Mesendoderm (in vitro differentiated cells): ENCODE data around the gene CIC.

Experiments
- DNase-seq: peaks from one replicate; pipeline ENCODE4 v3.0.0; 2013
- H2AK5ac ChIP-seq: 2 replicates; pipeline ENCODE4 v1.6.1; 2013; ENCODE audit warnings: low read length, inconsistent platforms
- H2BK120ac ChIP-seq: 2 replicates; pipeline ENCODE4 v1.6.1; 2013; ENCODE audit warnings: low read depth, mild to moderate bottlenecking, low read length, moderate library complexity, mixed read lengths
- H2BK15ac ChIP-seq: replicated peaks from 2 replicates; pipeline ENCODE4 v1.6.1; 2013; ENCODE audit warnings: low read depth, mild to moderate bottlenecking, moderate library complexity
- H2BK5ac ChIP-seq: 2 replicates; pipeline ENCODE4 v1.6.1; 2013; ENCODE audit warnings: low read length, inconsistent platforms
- H3K18ac ChIP-seq: 2 replicates; pipeline ENCODE4 v1.6.1; 2013; ENCODE audit warnings: mild to moderate bottlenecking, low read length, mixed read lengths
- H3K23ac ChIP-seq: one replicate; pipeline ENCODE4 v1.6.1; 2013; ENCODE audit warnings: low read length
- H3K27ac ChIP-seq: 2 replicates; pipeline ENCODE4 v1.5.1; 2013; ENCODE audit warnings: low read depth, mild to moderate bottlenecking, inconsistent platforms, low read length, moderate library complexity
- H3K27me3 ChIP-seq: 2 replicates; pipeline ENCODE4 v1.6.1; 2013; ENCODE audit warnings: low read length, control low read depth, mild to moderate bottlenecking, inconsistent platforms; ENCODE audit not compliant: insufficient read depth, poor library complexity
- H3K36me3 ChIP-seq: 2 replicates; pipeline ENCODE4 v1.6.1; 2013; ENCODE audit warnings: low read length, inconsistent platforms; ENCODE audit not compliant: control insufficient read depth, insufficient read depth
- H3K4ac ChIP-seq: one replicate; pipeline ENCODE4 v1.6.1; 2013; ENCODE audit warnings: low read depth, mild to moderate bottlenecking, low read length, moderate library complexity
- H3K4me1 ChIP-seq: 2 replicates; pipeline ENCODE4 v1.6.1; 2013; ENCODE audit warnings: low read depth, low read length, inconsistent platforms; ENCODE audit not compliant: control insufficient read depth
- H3K4me2 ChIP-seq: 2 replicates; pipeline ENCODE4 v1.6.1; 2013; ENCODE audit warnings: low read length
- H3K4me3 ChIP-seq: 2 replicates; pipeline ENCODE4 v1.5.1; 2013; ENCODE audit warnings: mild to moderate bottlenecking, low read length
- H3K56ac ChIP-seq: one replicate; pipeline ENCODE4 v1.6.1; 2013; ENCODE audit warnings: low read length
- H3K79me1 ChIP-seq: 2 replicates; pipeline ENCODE4 v1.6.1; 2013; ENCODE audit warnings: low read length, inconsistent platforms
- H3K79me2 ChIP-seq: 2 replicates; pipeline ENCODE4 v1.6.1; 2013; ENCODE audit warnings: mild to moderate bottlenecking, low read length; ENCODE audit not compliant: control insufficient read depth, insufficient read depth
- H3K9ac ChIP-seq: 2 replicates; pipeline ENCODE4 v1.6.1; 2013; ENCODE audit warnings: low read length, inconsistent platforms
- H4K5ac ChIP-seq: one replicate; pipeline ENCODE4 v1.6.1; 2013; ENCODE audit warnings: low read length
- H4K8ac ChIP-seq: one replicate; pipeline ENCODE4 v1.6.1; 2013; ENCODE audit warnings: low read depth, mild to moderate bottlenecking, control low read depth, low read length, moderate library complexity
- WGBS: extraction: QIAGEN DNeasy Blood & Tissue Kit; methylation state at CpG from one replicate; pipeline ENCODE4 v1.1.7; 2013; ENCODE audit warnings: low lambda C conversion rate, missing lambda C conversion rate; ENCODE audit not compliant: insufficient coverage; ENCODE audit errors: extremely low coverage; 5-methylcytosine and 5-hydroxymethylcytosine counted together

CIC gene

GRCh38 chr19:42286349-42287016 lies 17.4 kb downstream of the CIC start:
- H3K4me3 ChIP-seq = no peak overlapping the region
- H3K79me1 ChIP-seq = peaks cover 18% of the 10 kb centered on the region
- H3K4ac ChIP-seq = no peak overlapping the region
- H4K5ac ChIP-seq = no peak overlapping the region
- no peak overlapping the region for H2BK5ac ChIP-seq
- H3K4me1 ChIP-seq = peaks cover 13% of the 10 kb centered on the region
- no peak overlapping the region for H3K18ac ChIP-seq
- no peak overlapping the region for H4K8ac ChIP-seq
- H2BK120ac ChIP-seq = no peak overlapping the region
- no peak overlapping the region for H3K27ac ChIP-seq
- no peak overlapping the region for H2BK15ac ChIP-seq
- peaks cover 5% of the 10 kb centered on the region for H3K36me3 ChIP-seq
- no CpG with 5 or more reads among the region's 13 CpGs for WGBS
- H3K9ac ChIP-seq = no peak overlapping the region
- H3K56ac ChIP-seq = no peak overlapping the region
- no peaks in the 10 kb centered on the region for H3K27me3 ChIP-seq
- H3K4me2 ChIP-seq = no peak overlapping the region
- no peak overlapping the region for H2AK5ac ChIP-seq
- DNase-seq = no peak
- peaks cover 13% of the 10 kb centered on the region for H3K79me2 ChIP-seq
- H3K23ac ChIP-seq = no peak overlapping the region

DNA sequence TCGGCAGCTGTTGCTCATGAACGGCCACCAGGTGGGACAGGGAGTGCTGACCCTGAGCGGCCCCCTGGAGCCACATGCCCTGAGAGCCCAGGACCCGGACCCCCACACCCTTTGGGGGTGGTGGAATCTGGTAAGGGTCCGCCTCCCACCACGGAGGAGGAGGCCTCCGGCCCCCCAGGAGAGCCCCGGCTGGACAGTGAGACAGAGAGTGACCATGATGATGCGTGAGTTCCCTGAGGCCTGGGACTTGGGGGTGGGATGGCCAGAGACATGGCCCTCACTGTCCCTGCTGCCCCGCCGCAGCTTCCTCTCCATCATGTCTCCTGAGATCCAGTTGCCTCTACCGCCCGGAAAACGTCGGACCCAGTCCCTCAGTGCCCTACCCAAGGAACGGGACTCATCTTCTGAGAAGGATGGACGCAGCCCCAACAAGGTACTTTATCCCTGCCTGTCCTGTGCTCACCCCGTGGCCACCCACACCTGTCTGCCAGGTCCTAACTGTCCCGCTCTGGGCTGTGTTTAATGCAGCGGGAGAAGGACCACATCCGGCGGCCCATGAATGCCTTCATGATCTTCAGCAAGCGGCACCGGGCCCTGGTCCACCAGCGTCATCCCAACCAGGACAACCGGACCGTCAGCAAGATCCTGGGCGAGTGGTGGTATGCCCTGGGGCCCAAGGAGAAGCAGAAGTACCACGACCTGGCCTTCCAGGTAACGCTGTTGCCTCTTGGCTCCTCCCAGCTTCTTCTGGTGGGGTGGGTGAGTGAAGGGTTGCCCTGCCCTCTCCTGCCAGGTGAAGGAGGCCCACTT lies 18.2 kb downstream of the CIC start:
- DNase-seq = no peak
- H3K4me3 ChIP-seq = no peak overlapping the region
- H2BK15ac ChIP-seq = no peak overlapping the region
- no peak overlapping the region for H2AK5ac ChIP-seq
- no peak overlapping the region for H3K23ac ChIP-seq
- H3K27ac ChIP-seq = no peak overlapping the region
- peaks cover 10% of the 10 kb centered on the region for H3K4me1 ChIP-seq
- H3K18ac ChIP-seq = no peak overlapping the region
- H3K4ac ChIP-seq = no peak overlapping the region
- H3K4me2 ChIP-seq = no peak overlapping the region
- H2BK5ac ChIP-seq = no peak overlapping the region
- H3K9ac ChIP-seq = no peak overlapping the region
- H4K8ac ChIP-seq = no peak overlapping the region
- H3K79me1 ChIP-seq = peaks cover 16% of the 10 kb centered on the region
- no peak overlapping the region for H2BK120ac ChIP-seq
- no peak overlapping the region for H3K56ac ChIP-seq
- WGBS = no CpG with 5 or more reads among the region's 30 CpGs
- no peak overlapping the region for H4K5ac ChIP-seq
- H3K27me3 ChIP-seq = no peaks in the 10 kb centered on the region
- peaks cover 13% of the 10 kb centered on the region for H3K79me2 ChIP-seq
- peaks cover 5% of the 10 kb centered on the region for H3K36me3 ChIP-seq

- Histone ChIP-seq H2AK5ac (no peak overlapping the region), H4K5ac (no peak overlapping the region), H4K8ac (no peak overlapping the region), H2BK15ac (no peak overlapping the region), H2BK5ac (no peak overlapping the region), H3K27me3 (no peaks in the 10 kb centered on the region), H3K56ac (no peak overlapping the region), H3K79me2 (peaks cover 13% of the 10 kb centered on the region), H3K4me2 (no peak overlapping the region), H3K36me3 (peaks cover 5% of the 10 kb centered on the region), H3K18ac (no peak overlapping the region), H3K79me1 (peaks cover 16% of the 10 kb centered on the region), H3K4me1 (peaks cover 6% of the 10 kb centered on the region), H3K9ac (no peak overlapping the region), H3K27ac (no peak overlapping the region), H3K23ac (no peak overlapping the region), H3K4me3 (no peak overlapping the region), H2BK120ac (no peak overlapping the region), H3K4ac (no peak overlapping the region)
- no peak for DNase-seq
- WGBS = no CpG with 5 or more reads among the region's 10 CpGs
These were observed 18.7 kb downstream of the CIC start for GRCh38 chr19:42287827-42288107.

DNA sequence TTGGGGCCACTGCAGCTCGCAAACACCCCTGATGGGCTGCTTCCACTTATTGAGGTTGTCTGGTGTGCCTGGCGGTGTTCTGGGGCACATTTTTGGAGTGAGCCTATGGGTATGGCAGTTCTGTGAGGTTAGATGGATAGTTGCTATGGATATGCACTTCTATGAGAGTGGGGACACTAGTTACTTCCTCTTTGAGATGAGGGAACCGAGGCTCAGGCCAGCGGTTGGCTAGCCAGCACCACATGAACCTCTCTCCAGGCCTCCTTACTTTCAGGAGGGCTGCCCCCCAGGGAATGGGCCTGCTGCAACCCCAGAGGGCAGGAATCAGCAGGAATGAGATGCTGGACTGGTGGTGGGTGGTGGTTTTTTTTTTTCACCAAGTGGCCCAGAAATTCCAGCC lies 19.3 kb downstream of the CIC start:
- Histone ChIP-seq H3K56ac (no peak overlapping the region), H3K4me3 (no peak overlapping the region), H4K5ac (no peak overlapping the region), H3K9ac (no peak overlapping the region), H4K8ac (no peak overlapping the region), H3K4ac (no peak overlapping the region), H3K27me3 (no peaks in the 10 kb centered on the region), H3K36me3 (peaks cover 5% of the 10 kb centered on the region), H3K27ac (no peak overlapping the region), H2BK5ac (no peak overlapping the region), H3K4me1 (no peaks in the 10 kb centered on the region), H2BK120ac (no peak overlapping the region), H3K4me2 (no peak overlapping the region), H2AK5ac (no peak overlapping the region), H3K79me1 (peaks cover 12% of the 10 kb centered on the region), H3K18ac (no peak overlapping the region), H3K79me2 (peaks cover 13% of the 10 kb centered on the region), H2BK15ac (no peak overlapping the region), H3K23ac (no peak overlapping the region)
- no CpG with 5 or more reads among the region's 4 CpGs for WGBS
- no peak for DNase-seq

DNA sequence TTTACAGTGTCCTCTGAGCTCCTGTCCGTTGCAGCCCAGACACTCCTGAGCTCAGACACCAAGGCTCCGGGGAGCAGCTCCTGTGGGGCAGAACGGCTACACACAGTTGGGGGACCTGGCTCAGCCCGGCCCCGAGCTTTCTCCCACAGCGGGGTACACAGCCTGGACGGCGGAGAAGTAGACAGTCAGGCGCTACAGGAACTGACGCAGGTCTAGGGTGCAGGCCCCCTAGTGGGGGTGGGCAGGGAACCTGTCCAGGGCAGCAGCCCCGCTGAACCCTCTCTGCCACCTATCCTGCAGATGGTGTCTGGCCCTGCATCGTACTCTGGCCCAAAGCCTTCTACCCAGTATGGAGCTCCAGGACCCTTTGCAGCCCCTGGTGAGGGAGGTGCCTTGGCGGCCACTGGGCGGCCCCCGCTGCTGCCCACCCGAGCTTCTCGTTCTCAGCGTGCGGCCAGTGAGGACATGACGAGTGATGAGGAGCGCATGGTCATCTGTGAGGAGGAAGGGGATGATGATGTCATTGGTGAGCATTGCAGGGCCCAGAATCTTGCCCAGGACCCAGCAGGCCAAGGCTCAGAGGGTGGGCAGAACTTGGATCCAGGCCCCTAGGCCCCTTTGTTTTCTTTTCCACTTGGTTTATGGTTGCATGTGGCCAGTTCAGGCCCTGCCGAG lies 20.0 kb downstream of the CIC start:
- Histone ChIP-seq H3K27ac (no peak overlapping the region), H3K4ac (no peak overlapping the region), H3K36me3 (peaks cover 8% of the 10 kb centered on the region), H3K4me1 (no peaks in the 10 kb centered on the region), H4K8ac (no peak overlapping the region), H3K4me2 (no peak overlapping the region), H3K27me3 (no peaks in the 10 kb centered on the region), H3K79me2 (peaks cover 13% of the 10 kb centered on the region), H3K9ac (no peak overlapping the region), H2BK5ac (no peak overlapping the region), H3K4me3 (no peak overlapping the region), H3K56ac (no peak overlapping the region), H2AK5ac (no peak overlapping the region), H4K5ac (no peak overlapping the region), H2BK120ac (no peak overlapping the region), H2BK15ac (no peak overlapping the region), H3K23ac (no peak overlapping the region), H3K79me1 (peaks cover 12% of the 10 kb centered on the region), H3K18ac (no peak overlapping the region)
- WGBS = no CpG with 5 or more reads among the region's 22 CpGs
- no peak for DNase-seq
